ENCODE data around the gene KAZN. TPM values are rescaled to one million over a fixed set of nuclear protein-coding genes. Genes with fewer than 3 reads are reported as not detected.
A peak's percentile ranks its signal among the peaks of the same experiment; 100 is the strongest.
"Not testable (repeated sequence)": the region's sequence is repeated elsewhere in the genome, so short reads cannot be mapped to it uniquely, and the experiment has no call there.

Gene KAZN
- total RNA-seq, 1 donor from 2014 or later: 2.8 TPM

- Histone ChIP-seq H3K27me3 (ENCODE audit: control insufficient read depth, insufficient read depth, low read length) (no peaks in the 10 kb centered on the region), H3K4me3 (ENCODE audit: low read depth, low read length) (no peak overlapping the region), H3K36me3 (ENCODE audit: control insufficient read depth, insufficient read depth, low read length) (no peaks in the 10 kb centered on the region)
- no peak for TF ChIP-seq CTCF (IDR thresholded peaks at IDR 0.05; ENCODE audit: insufficient read depth, low read length, poor library complexity, severe bottlenecking)
- DNase-seq (ENCODE audit: low read depth): no peak
Measured at GRCh38 chr1:15039901-15040300, 441.4 kb downstream of the KAZN start.

- not testable (repeated sequence) for DNase-seq (ENCODE audit: low read depth); H3K4me3 ChIP-seq (ENCODE audit: low read depth, low read length); H3K36me3 ChIP-seq (ENCODE audit: control insufficient read depth, insufficient read depth, low read length); H3K27me3 ChIP-seq (ENCODE audit: control insufficient read depth, insufficient read depth, low read length)
Measured at GRCh38 chr1:15040685-15041084, 442.2 kb downstream of the KAZN start.

- DNase-seq (ENCODE audit: low read depth): no peak
- Histone ChIP-seq H3K36me3 (ENCODE audit: control insufficient read depth, insufficient read depth, low read length) (no peaks in the 10 kb centered on the region), H3K4me3 (ENCODE audit: low read depth, low read length) (no peak overlapping the region), H3K27me3 (ENCODE audit: control insufficient read depth, insufficient read depth, low read length) (no peaks in the 10 kb centered on the region)
- TF ChIP-seq CTCF (IDR thresholded peaks at IDR 0.05; ENCODE audit: insufficient read depth, low read length, poor library complexity, severe bottlenecking): no peak
Measured at GRCh38 chr1:15042866-15043265, 444.4 kb downstream of the KAZN start.

GRCh38 chr1:15043934-15044333, 445.4 kb downstream of the KAZN start:
- H3K36me3 ChIP-seq (ENCODE audit: control insufficient read depth, insufficient read depth, low read length): no peaks in the 10 kb centered on the region
- no peak overlapping the region for H3K4me3 ChIP-seq (ENCODE audit: low read depth, low read length)
- no peak for DNase-seq (ENCODE audit: low read depth)
- H3K27me3 ChIP-seq (ENCODE audit: control insufficient read depth, insufficient read depth, low read length): no peaks in the 10 kb centered on the region
- no peak for TF ChIP-seq CTCF (IDR thresholded peaks at IDR 0.05; ENCODE audit: insufficient read depth, low read length, poor library complexity, severe bottlenecking)

- H3K27me3 ChIP-seq (ENCODE audit: control insufficient read depth, insufficient read depth, low read length): no peaks in the 10 kb centered on the region
- TF ChIP-seq CTCF (IDR thresholded peaks at IDR 0.05; ENCODE audit: insufficient read depth, low read length, poor library complexity, severe bottlenecking): no peak
- no peak for DNase-seq (ENCODE audit: low read depth)
- no peaks in the 10 kb centered on the region for H3K36me3 ChIP-seq (ENCODE audit: control insufficient read depth, insufficient read depth, low read length)
- H3K4me3 ChIP-seq (ENCODE audit: low read depth, low read length): no peak overlapping the region
Measured at GRCh38 chr1:15045123-15045522, 446.6 kb downstream of the KAZN start.

- Histone ChIP-seq H3K4me3 (ENCODE audit: low read depth, low read length) (no peak overlapping the region), H3K36me3 (ENCODE audit: control insufficient read depth, insufficient read depth, low read length) (no peaks in the 10 kb centered on the region), H3K27me3 (ENCODE audit: control insufficient read depth, insufficient read depth, low read length) (no peaks in the 10 kb centered on the region)
- peak; percentile 96 for TF ChIP-seq CTCF (IDR thresholded peaks at IDR 0.05; ENCODE audit: insufficient read depth, low read length, poor library complexity, severe bottlenecking)
- no peak for DNase-seq (ENCODE audit: low read depth)
Measured at GRCh38 chr1:15046487-15047165, 448.1 kb downstream of the KAZN start.

All from kidney epithelial cell (primary cell).